HCT116 (cell line): Measurements from ENCODE around the gene ATP5PD.

ENCODE experiments used
- CEBPB ChIP-seq: IDR thresholded peaks from 2 replicates; pipeline ENCODE4 v1.6.1; 2012; ENCODE audit warnings: low read depth
- CTCF ChIP-seq, 3 experiments: fragments of 200-600 bp in 1 of 3; sonication (generic) in 1 of 3; IDR thresholded peaks in 2 of 3; conservative IDR thresholded peaks in 1 of 3; 2 replicates each; pipeline ENCODE4 v1.5.1; 2012 to 2017; ENCODE audit warnings: low read depth in 2 of 3, low read length in 2 of 3, antibody characterized with exemption in 1 of 3, borderline replicate concordance in 1 of 3, control low read depth in 1 of 3, mild to moderate bottlenecking in 1 of 3, mixed read lengths in 1 of 3, mixed run types in 1 of 3, moderate library complexity in 1 of 3; ENCODE audit not compliant: insufficient read depth in 1 of 3
- ELF1 ChIP-seq: IDR thresholded peaks from 2 replicates; pipeline ENCODE4 v1.6.1; 2012; ENCODE audit warnings: low read depth, borderline replicate concordance
- EZH2 ChIP-seq: fragments of 200-600 bp; sonication (generic); IDR thresholded peaks from 2 replicates; pipeline ENCODE4 v1.6.1; 2017; ENCODE audit warnings: antibody characterized with exemption, mixed run types
- POLR2A ChIP-seq: IDR thresholded peaks from 2 replicates; pipeline ENCODE4 v1.7.0; 2011; ENCODE audit warnings: borderline replicate concordance; ENCODE audit not compliant: insufficient read depth, insufficient read length; ENCODE audit errors: extremely low read depth
- POLR2AphosphoS5 ChIP-seq: IDR thresholded peaks from 2 replicates; pipeline ENCODE4 v1.6.1; 2011; ENCODE audit warnings: mild to moderate bottlenecking, low read depth, low read length, moderate library complexity
- RAD21 ChIP-seq: IDR thresholded peaks from 2 replicates; pipeline ENCODE4 v1.6.1; 2012; ENCODE audit warnings: low read depth, mild to moderate bottlenecking
- SIN3A ChIP-seq: IDR thresholded peaks from 2 replicates; pipeline ENCODE4 v1.6.1; 2012; ENCODE audit warnings: low read depth
- SP1 ChIP-seq: IDR thresholded peaks from 2 replicates; pipeline ENCODE4 v1.6.1; 2012; ENCODE audit warnings: low read depth
- SRF ChIP-seq: IDR thresholded peaks from 2 replicates; pipeline ENCODE4 v1.6.1; 2012; ENCODE audit warnings: low read depth
- TCF7L2 ChIP-seq: IDR thresholded peaks from 2 replicates; pipeline ENCODE4 v1.7.0; 2011; ENCODE audit warnings: borderline replicate concordance, inconsistent platforms; ENCODE audit not compliant: insufficient read depth, insufficient read length; ENCODE audit errors: extremely low read depth
- YY1 ChIP-seq: IDR thresholded peaks from 2 replicates; pipeline ENCODE4 v1.6.1; 2011; ENCODE audit warnings: low read length, low read depth, moderate library complexity, mild to moderate bottlenecking; ENCODE audit not compliant: insufficient replicate concordance; ENCODE audit errors: extremely low read depth
- TF ChIP-seq, protein P1 (sequence below): IDR thresholded peaks from 2 replicates; pipeline ENCODE4 v1.6.1; 2012
- TF ChIP-seq, protein P2 (sequence below): IDR thresholded peaks from 2 replicates; pipeline ENCODE4 v1.6.1; 2012; ENCODE audit warnings: low read depth

DNA sequence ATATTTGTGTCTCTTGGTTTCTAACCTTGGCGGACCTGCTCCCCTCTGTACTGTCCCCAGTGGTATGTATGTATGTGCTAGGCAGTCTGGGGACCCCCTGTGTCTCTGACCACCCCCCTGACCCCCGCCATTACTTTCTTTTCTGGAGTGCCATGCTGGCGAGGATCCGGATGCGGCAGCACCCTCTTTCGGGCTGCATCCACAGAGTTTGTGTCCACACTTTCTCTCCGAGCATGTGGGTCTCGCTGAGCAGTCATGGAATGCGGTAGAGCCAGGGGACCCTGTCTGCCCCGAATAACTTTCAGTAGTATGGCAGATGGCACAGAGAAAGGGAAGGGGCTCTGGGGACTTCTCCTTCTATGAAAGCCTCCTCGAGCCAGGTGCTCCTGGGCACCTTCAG is 17.3 kb upstream of the ATP5PD start:
- TF ChIP-seq CTCF (IDR thresholded peaks at IDR 0.05 in 2 of 3, conservative IDR thresholded peaks at IDR 0.05 in 1 of 3; ENCODE audit: borderline replicate concordance in 1 of 3, insufficient read depth in 1 of 3, low read depth in 2 of 3, low read length in 2 of 3): no peak
- TF ChIP-seq CEBPB: no peak
- no peak for TF ChIP-seq YY1
- TF ChIP-seq EZH2: no peak
- no peak for TF ChIP-seq POLR2A
- TF ChIP-seq RAD21: no peak
- TF ChIP-seq, protein P1, sequence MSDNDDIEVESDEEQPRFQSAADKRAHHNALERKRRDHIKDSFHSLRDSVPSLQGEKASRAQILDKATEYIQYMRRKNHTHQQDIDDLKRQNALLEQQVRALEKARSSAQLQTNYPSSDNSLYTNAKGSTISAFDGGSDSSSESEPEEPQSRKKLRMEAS: no peak
- no peak for TF ChIP-seq TCF7L2
- TF ChIP-seq, protein P2, sequence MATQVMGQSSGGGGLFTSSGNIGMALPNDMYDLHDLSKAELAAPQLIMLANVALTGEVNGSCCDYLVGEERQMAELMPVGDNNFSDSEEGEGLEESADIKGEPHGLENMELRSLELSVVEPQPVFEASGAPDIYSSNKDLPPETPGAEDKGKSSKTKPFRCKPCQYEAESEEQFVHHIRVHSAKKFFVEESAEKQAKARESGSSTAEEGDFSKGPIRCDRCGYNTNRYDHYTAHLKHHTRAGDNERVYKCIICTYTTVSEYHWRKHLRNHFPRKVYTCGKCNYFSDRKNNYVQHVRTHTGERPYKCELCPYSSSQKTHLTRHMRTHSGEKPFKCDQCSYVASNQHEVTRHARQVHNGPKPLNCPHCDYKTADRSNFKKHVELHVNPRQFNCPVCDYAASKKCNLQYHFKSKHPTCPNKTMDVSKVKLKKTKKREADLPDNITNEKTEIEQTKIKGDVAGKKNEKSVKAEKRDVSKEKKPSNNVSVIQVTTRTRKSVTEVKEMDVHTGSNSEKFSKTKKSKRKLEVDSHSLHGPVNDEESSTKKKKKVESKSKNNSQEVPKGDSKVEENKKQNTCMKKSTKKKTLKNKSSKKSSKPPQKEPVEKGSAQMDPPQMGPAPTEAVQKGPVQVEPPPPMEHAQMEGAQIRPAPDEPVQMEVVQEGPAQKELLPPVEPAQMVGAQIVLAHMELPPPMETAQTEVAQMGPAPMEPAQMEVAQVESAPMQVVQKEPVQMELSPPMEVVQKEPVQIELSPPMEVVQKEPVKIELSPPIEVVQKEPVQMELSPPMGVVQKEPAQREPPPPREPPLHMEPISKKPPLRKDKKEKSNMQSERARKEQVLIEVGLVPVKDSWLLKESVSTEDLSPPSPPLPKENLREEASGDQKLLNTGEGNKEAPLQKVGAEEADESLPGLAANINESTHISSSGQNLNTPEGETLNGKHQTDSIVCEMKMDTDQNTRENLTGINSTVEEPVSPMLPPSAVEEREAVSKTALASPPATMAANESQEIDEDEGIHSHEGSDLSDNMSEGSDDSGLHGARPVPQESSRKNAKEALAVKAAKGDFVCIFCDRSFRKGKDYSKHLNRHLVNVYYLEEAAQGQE: no peak
- TF ChIP-seq SRF: no peak
- no peak for TF ChIP-seq ELF1
- TF ChIP-seq SIN3A: no peak
- TF ChIP-seq POLR2AphosphoS5: no peak
- no peak for TF ChIP-seq SP1
